Stomach (tissue), 9 donors: ENCODE measurements around the gene TBATA. TPM values are rescaled to one million over a fixed set of nuclear protein-coding genes. Genes with fewer than 3 reads are reported as not detected.

Experiments used
- DNase-seq, 2 donors: peaks; one replicate each; pipeline versions ENCODE4 v3.0.0 to v3.0.0-alpha.2; 2013 to 2019
- H3K27ac ChIP-seq, 5 donors: fragments of 200-600 bp in 4 of 5; sonication (generic) in 4 of 5; one replicate each; pipeline ENCODE4 v1.5.1; 2013 to 2019; ENCODE audit warnings: mild to moderate bottlenecking in 1 of 5, moderate library complexity in 1 of 5
- H3K27me3 ChIP-seq, 3 donors: fragments of 200-600 bp; sonication (generic); one replicate each; pipeline ENCODE4 v1.5.1; 2017 to 2019; ENCODE audit warnings: mixed run types in 1 of 3
- H3K36me3 ChIP-seq, 4 donors: fragments of 200-600 bp; sonication (generic); 1 replicate in 3 of 4; 2 replicates in 1 of 4; pipeline ENCODE4 v1.5.1; 2016 to 2019
- H3K4me1 ChIP-seq, 4 donors: fragments of 200-600 bp; sonication (generic); one replicate each; pipeline ENCODE4 v1.5.1; 2016 to 2019
- H3K4me3 ChIP-seq, 4 donors: fragments of 200-600 bp; sonication (generic) in 3 of 4; one replicate each; pipeline ENCODE4 v1.5.1; 2016 to 2019; ENCODE audit warnings: mild to moderate bottlenecking in 1 of 4
- H3K9me3 ChIP-seq, 4 donors: fragments of 200-600 bp; sonication (generic); one replicate each; pipeline ENCODE4 v1.5.1; 2016 to 2019
- CTCF ChIP-seq, 7 experiments: fragments of 450-650 bp in 4 of 7; fragments of 200-600 bp in 3 of 7; sonication (generic) in 3 of 7; IDR thresholded peaks; one replicate each; pipeline ENCODE4 v1.5.1; 2016 to 2019; ENCODE audit warnings: antibody characterized with exemption in 7 of 7, control low read depth in 2 of 7, mild to moderate bottlenecking in 1 of 7
- EP300 ChIP-seq: sonication (generic); formaldehyde crosslinking; IDR thresholded peaks from one replicate; pipeline ENCODE4 v1.6.1; 2017; ENCODE audit warnings: antibody characterized with exemption
- POLR2A ChIP-seq, 4 donors: fragments of 450-650 bp; IDR thresholded peaks; one replicate each; pipeline ENCODE4 v1.6.1; 2016; ENCODE audit warnings: antibody characterized with exemption in 4 of 4, control low read depth in 2 of 4, mild to moderate bottlenecking in 1 of 4, moderate library complexity in 1 of 4
- POLR2AphosphoS5 ChIP-seq, 3 donors: sonication (generic); formaldehyde crosslinking; IDR thresholded peaks; one replicate each; pipeline ENCODE4 v1.6.1; 2016; ENCODE audit warnings: antibody characterized with exemption in 3 of 3
- WGBS, 5 donors: extraction: QIAGEN DNeasy Blood & Tissue Kit in 3 of 5; methylation state at CpG; one replicate each; pipeline versions ENCODE4 v1.1.5 to v1.1.7; 2013 to 2018; 5-methylcytosine and 5-hydroxymethylcytosine counted together
- intact Hi-C: fragments of 100-400 bp; cut with DNase I; formaldehyde crosslinking; loops from one replicate; pipeline ENCODE4 v1.15.1; 2023; ENCODE audit warnings: low total_unique reads
- polyA plus RNA-seq, 3 donors: library from polyadenylated mRNA; stranded (reverse); fragments of 200-250 nt; gene quantifications; one replicate each; pipeline ENCODE4 v1.2.3, GENCODE V29; 2013
- total RNA-seq, 5 donors: library from RNA; depleted of rRNA; stranded (reverse); fragments of >200 nt; gene quantifications; one replicate each; pipeline versions ENCODE4 v1.1.0 to v1.2.3, GENCODE V29; 2014 to 2016
- donor health status: healthy with polysubstance abuse.
- donor health status: Bipolar disorder and iron deficiency.
- donor health status: healthy.

Gene TBATA
- total and polyA plus RNA-seq, 8 donors = not detected

GRCh38 chr10:70765794-70766594 is 19.2 kb downstream of the TBATA start:
- no peak overlapping the region for H3K4me3 ChIP-seq
- H3K9me3 ChIP-seq = peaks cover 0 to 9% (median 4%) of the 10 kb centered on the region in 4 donors
- TF ChIP-seq EP300 (no peak), CTCF (IDR thresholded peaks at IDR 0.05) (no peak), POLR2A (IDR thresholded peaks at IDR 0.05) (no peak), POLR2AphosphoS5 (IDR thresholded peaks at IDR 0.05) (no peak)
- H3K27ac ChIP-seq = no peak overlapping the region
- no peaks in the 10 kb centered on the region for H3K4me1 ChIP-seq
- intact Hi-C loops = no loop called here
- no peaks in the 10 kb centered on the region for H3K36me3 ChIP-seq
- WGBS, 5 donors = 92 to 96% (median 94%) methylated on average over 8 of the region's 8 CpGs
- no peaks in the 10 kb centered on the region for H3K27me3 ChIP-seq
- DNase-seq = peak in 1 of 2 donors; percentile 8

GRCh38 chr10:70763567-70763966 is 21.6 kb downstream of the TBATA start:
- DNase-seq = no peak
- intact Hi-C loops = no loop called here
- no peak overlapping the region for H3K27ac ChIP-seq
- no peaks in the 10 kb centered on the region for H3K36me3 ChIP-seq
- 63 to 75% (median 67%) methylated on average over 2 to 3 of the region's 3 CpGs for WGBS, 5 donors
- TF ChIP-seq EP300 (no peak), POLR2A (IDR thresholded peaks at IDR 0.05) (no peak), POLR2AphosphoS5 (IDR thresholded peaks at IDR 0.05) (no peak), CTCF (IDR thresholded peaks at IDR 0.05) (no peak)
- peaks cover 0 to 9% (median 0%) of the 10 kb centered on the region in 3 donors for H3K27me3 ChIP-seq
- peaks cover 0 to 9% (median 4%) of the 10 kb centered on the region in 4 donors for H3K9me3 ChIP-seq
- peaks cover 0 to 5% (median 2%) of the 10 kb centered on the region in 4 donors for H3K4me1 ChIP-seq
- H3K4me3 ChIP-seq = no peak overlapping the region

- TF ChIP-seq POLR2A (IDR thresholded peaks at IDR 0.05) = no peak
- TF ChIP-seq POLR2AphosphoS5 (IDR thresholded peaks at IDR 0.05) = no peak
- TF ChIP-seq EP300 = no peak
- TF ChIP-seq CTCF (IDR thresholded peaks at IDR 0.05) = no peak
- no peak for DNase-seq
- Histone ChIP-seq H3K27me3 (peaks cover 0 to 9% (median 0%) of the 10 kb centered on the region in 3 donors), H3K27ac (no peak overlapping the region), H3K9me3 (peaks cover 0 to 9% (median 4%) of the 10 kb centered on the region in 4 donors), H3K36me3 (no peaks in the 10 kb centered on the region), H3K4me3 (no peak overlapping the region), H3K4me1 (peaks cover 0 to 5% (median 2%) of the 10 kb centered on the region in 4 donors)
- WGBS, 5 donors = 75 to 84% (median 78%) methylated on average over 7 of the region's 7 CpGs
- intact Hi-C loops = no loop called here
These were observed 22.6 kb downstream of the TBATA start for GRCh38 chr10:70762441-70763175.

- no peak overlapping the region for H3K4me3 ChIP-seq
- no peaks in the 10 kb centered on the region for H3K36me3 ChIP-seq
- H3K27me3 ChIP-seq = peaks cover 0 to 9% (median 0%) of the 10 kb centered on the region in 3 donors
- WGBS, 5 donors = 64 to 85% (median 66%) methylated on average over 7 to 10 of the region's 10 CpGs
- no peak overlapping the region for H3K27ac ChIP-seq
- no peak for DNase-seq
- peaks cover 0 to 5% (median 2%) of the 10 kb centered on the region in 4 donors for H3K4me1 ChIP-seq
- TF ChIP-seq POLR2A (IDR thresholded peaks at IDR 0.05) (no peak), POLR2AphosphoS5 (IDR thresholded peaks at IDR 0.05) (no peak), CTCF (IDR thresholded peaks at IDR 0.05) (no peak), EP300 (no peak)
- H3K9me3 ChIP-seq = peaks cover 0 to 9% (median 4%) of the 10 kb centered on the region in 4 donors
- intact Hi-C loops = no loop called here
These were observed 23.3 kb downstream of the TBATA start for GRCh38 chr10:70761727-70762350.
